Mesothelial cell of epicardium (in vitro differentiated cells): ENCODE data around the gene PTPRN2. TPM values are rescaled to one million over a fixed set of nuclear protein-coding genes. Genes with fewer than 3 reads are reported as not detected.

Source experiments
- DNase-seq, 2 experiments: peaks; one replicate each; pipeline ENCODE4 v3.0.0; 2021; ENCODE audit warnings: low spot score in 2 of 2; ENCODE audit not compliant: unreplicated experiment in 2 of 2
- H3K27ac Mint-ChIP-seq: 2 replicates; pipeline ENCODE4 v1.8.0; 2021; ENCODE audit warnings: mixed read lengths
- H3K27me3 Mint-ChIP-seq: 2 replicates; pipeline ENCODE4 v1.8.0; 2021; ENCODE audit warnings: low read depth, mixed read lengths
- H3K36me3 Mint-ChIP-seq: 2 replicates; pipeline ENCODE4 v1.8.0; 2021; ENCODE audit warnings: mixed read lengths
- H3K4me1 Mint-ChIP-seq: 2 replicates; pipeline ENCODE4 v1.8.0; 2021; ENCODE audit warnings: mixed read lengths
- H3K4me3 Mint-ChIP-seq: 2 replicates; pipeline ENCODE4 v1.8.0; 2021; ENCODE audit warnings: mild to moderate bottlenecking, moderate library complexity, mixed read lengths
- H3K9me3 Mint-ChIP-seq: 2 replicates; pipeline ENCODE4 v1.8.0; 2021; ENCODE audit warnings: mixed read lengths
- CTCF ChIP-seq: fragments of 200-600 bp; sonication (generic); IDR thresholded peaks from one replicate; pipeline ENCODE4 v1.5.0; 2021; ENCODE audit warnings: antibody characterized with exemption; ENCODE audit not compliant: unreplicated experiment
- total RNA-seq: library from RNA; stranded (reverse); gene quantifications from 3 replicates; pipeline ENCODE4 v1.2.1, GENCODE V29; 2021

PTPRN2 gene
- total RNA-seq, 1 donor from 2014 or later: 2.2 TPM

DNA sequence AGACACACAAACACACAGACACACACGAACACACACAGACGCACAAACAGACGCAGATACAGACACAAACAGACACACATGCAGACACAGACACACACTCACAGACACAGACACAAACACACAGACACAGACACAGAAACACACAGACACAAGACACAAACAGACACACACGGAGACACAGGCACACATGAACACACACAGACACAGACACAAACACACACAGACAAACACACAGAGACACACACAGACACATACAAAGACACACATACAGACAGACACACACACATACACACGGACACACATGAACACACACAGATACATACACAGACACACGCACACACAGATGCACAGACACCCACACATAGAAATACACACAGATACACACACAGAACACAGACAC lies 815.9 kb downstream of the PTPRN2 start:
- no peak for DNase-seq
- TF ChIP-seq CTCF: no peak
- Mint-ChIP-seq H3K27ac (no peak overlapping the region), H3K4me3 (no peak overlapping the region), H3K36me3 (no peaks in the 10 kb centered on the region), H3K9me3 (peaks cover 14% of the 10 kb centered on the region), H3K4me1 (no peaks in the 10 kb centered on the region), H3K27me3 (peaks cover 18% of the 10 kb centered on the region)

DNA sequence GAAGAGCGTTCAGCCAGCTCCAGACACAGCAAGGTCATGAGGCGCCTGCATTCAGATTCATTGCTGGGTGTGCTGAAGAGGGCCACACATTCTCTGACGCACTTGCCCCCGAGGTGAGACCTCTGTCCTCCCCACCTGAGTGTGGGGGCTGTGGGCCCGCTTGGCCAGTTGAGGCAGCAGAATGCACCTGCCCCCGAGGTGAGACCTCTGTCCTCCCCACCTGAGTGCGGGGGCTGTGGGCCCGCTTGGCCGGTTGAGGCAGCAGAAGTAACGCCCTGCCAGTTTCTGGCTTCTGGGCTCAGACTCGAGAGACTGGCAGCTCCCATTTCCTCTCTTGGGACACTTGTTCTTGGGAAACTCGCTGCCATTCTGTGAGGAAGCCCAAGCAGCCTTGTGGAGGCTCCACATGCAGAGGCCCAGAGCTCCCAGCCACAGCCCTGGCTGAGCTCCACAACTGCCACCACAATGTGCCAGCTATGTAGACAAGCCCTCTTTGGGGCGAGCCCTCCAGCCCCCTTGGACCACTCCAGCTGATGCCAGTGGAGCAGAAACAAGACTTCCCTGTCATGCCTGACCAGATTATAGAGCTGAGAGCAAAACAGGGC lies 816.8 kb downstream of the PTPRN2 start:
- Mint-ChIP-seq H3K4me1 (no peaks in the 10 kb centered on the region), H3K36me3 (no peaks in the 10 kb centered on the region), H3K27me3 (peaks cover 18% of the 10 kb centered on the region), H3K9me3 (peaks cover 20% of the 10 kb centered on the region), H3K4me3 (no peak overlapping the region), H3K27ac (no peak overlapping the region)
- no peak for TF ChIP-seq CTCF
- DNase-seq: no peak

DNA sequence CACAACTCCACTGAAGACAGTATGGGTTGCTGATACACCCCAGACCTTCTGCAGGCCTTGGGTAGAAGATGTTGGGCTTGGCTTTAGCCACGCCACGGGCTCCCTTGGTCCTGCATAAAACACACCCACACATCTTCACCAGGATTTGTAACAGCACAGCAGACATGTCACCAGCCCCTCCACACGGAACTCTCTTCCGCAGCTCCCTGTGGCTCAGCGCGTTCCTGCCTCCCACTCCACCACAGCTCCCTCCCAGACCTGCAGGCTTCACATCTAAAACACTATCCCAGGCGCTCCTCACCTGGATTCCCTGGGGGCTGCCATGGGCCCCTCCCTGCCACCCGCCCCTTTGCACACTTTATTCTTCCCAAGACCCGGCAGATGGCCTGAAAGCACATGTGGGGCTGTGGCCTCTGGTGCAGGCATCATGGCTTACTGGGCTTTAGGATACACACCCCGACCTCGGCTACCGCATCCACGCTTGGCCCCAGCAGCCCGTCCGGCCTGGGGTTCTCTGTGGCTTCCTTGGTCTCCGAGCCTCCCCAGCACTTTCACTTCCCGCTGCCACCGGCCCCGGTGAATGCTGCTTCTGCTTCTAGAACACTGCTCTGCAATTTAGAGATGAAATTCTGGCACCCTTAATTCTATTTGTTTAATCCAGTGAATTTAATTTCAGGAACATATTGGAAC lies 818.0 kb downstream of the PTPRN2 start:
- Mint-ChIP-seq H3K27ac (no peak overlapping the region), H3K27me3 (peaks cover 11% of the 10 kb centered on the region), H3K4me3 (no peak overlapping the region), H3K9me3 (peaks cover 31% of the 10 kb centered on the region), H3K36me3 (no peaks in the 10 kb centered on the region), H3K4me1 (no peaks in the 10 kb centered on the region)
- TF ChIP-seq CTCF: no peak
- DNase-seq: no peak

GRCh38 chr7:157769086-157769485 lies 818.5 kb downstream of the PTPRN2 start:
- DNase-seq: no peak
- no peaks in the 10 kb centered on the region for H3K36me3 Mint-ChIP-seq
- no peak overlapping the region for H3K4me3 Mint-ChIP-seq
- peaks cover 35% of the 10 kb centered on the region for H3K9me3 Mint-ChIP-seq
- H3K4me1 Mint-ChIP-seq: no peaks in the 10 kb centered on the region
- peaks cover 8% of the 10 kb centered on the region for H3K27me3 Mint-ChIP-seq
- no peak for TF ChIP-seq CTCF
- H3K27ac Mint-ChIP-seq: no peak overlapping the region

- Mint-ChIP-seq H3K4me1 (no peaks in the 10 kb centered on the region), H3K9me3 (peaks cover 37% of the 10 kb centered on the region), H3K4me3 (no peak overlapping the region), H3K27me3 (peaks cover 3% of the 10 kb centered on the region), H3K36me3 (no peaks in the 10 kb centered on the region), H3K27ac (no peak overlapping the region)
- TF ChIP-seq CTCF: no peak
- DNase-seq: no peak
Measured at GRCh38 chr7:157768198-157768597, 819.4 kb downstream of the PTPRN2 start.
